Uterus (tissue), 2 donors: ENCODE measurements around the gene CLCF1.

Experiments
- CTCF ChIP-seq, 4 experiments: fragments of 200-600 bp in 2 of 4; fragments of 450-650 bp in 2 of 4; sonication (generic) in 2 of 4; IDR thresholded peaks; one replicate each; pipeline ENCODE4 v1.5.1; 2016 to 2019; ENCODE audit warnings: antibody characterized with exemption in 4 of 4, mild to moderate bottlenecking in 2 of 4, moderate library complexity in 1 of 4
- POLR2A ChIP-seq, 2 donors: fragments of 450-650 bp; IDR thresholded peaks; one replicate each; pipeline ENCODE4 v1.6.1; 2016; ENCODE audit warnings: antibody characterized with exemption in 2 of 2, mild to moderate bottlenecking in 1 of 2, moderate library complexity in 1 of 2

- no peak for TF ChIP-seq CTCF (IDR thresholded peaks at IDR 0.05)
- no peak for TF ChIP-seq POLR2A (IDR thresholded peaks at IDR 0.05)
These were observed 4.1 kb downstream of the CLCF1 start for GRCh38 chr11:67369275-67369674.
